ENCODE measurements around the gene TMEM82. TPM values are rescaled to one million over a fixed set of nuclear protein-coding genes. Genes with fewer than 3 reads are reported as not detected.

Gene TMEM82
- total RNA-seq, 1 donor from 2014 or later = not detected

DNA sequence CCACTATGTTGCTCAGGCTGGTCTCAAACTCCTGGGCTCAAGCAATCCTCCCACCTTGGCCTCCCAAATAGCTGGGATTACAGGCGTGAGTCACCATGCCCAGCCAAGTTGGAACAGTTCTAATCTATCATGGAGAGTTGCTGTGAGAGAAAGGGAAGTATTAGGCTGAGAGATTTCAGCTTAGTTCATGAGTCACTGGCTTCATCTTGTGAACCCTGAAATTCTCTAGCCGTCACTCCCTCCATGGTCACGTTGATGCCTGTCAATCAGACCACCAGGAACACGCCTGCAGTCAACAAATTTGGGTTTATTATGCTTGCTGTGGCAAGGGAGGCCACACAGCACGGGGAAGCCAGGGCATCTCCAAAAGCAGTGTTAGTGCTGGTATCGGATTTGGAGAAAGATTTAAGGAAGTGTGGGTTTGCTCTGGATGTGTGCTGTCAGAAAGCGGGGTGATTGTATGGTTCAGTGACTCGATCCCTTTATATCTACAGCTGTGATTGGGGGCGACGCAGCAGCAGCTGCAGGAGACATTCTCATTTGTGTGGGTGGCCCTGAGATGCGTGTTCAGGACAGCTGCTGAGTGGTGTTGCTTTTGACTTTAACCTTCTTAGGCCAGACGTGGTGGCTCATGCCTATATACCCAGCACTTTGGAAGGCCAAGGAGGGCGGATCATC, 46.5 kb downstream of the TMEM82 start:
- no peak overlapping the region for H3K4me3 Mint-ChIP-seq (ENCODE audit: unreplicated experiment)
- DNase-seq (ENCODE audit: low spot score) = no peak

GRCh38 chr1:15796086-15796462, 53.8 kb downstream of the TMEM82 start:
- peak overlapping the region; percentile 98 for H3K27ac Mint-ChIP-seq (ENCODE audit: unreplicated experiment)
- H3K4me1 Mint-ChIP-seq (ENCODE audit: low read depth) = peaks cover 79% of the 10 kb centered on the region
- no peak for DNase-seq (ENCODE audit: low spot score)
- no peaks in the 10 kb centered on the region for H3K9me3 Mint-ChIP-seq (ENCODE audit: low read depth)
- H3K4me3 Mint-ChIP-seq (ENCODE audit: unreplicated experiment) = no peak overlapping the region
- TF ChIP-seq, protein P1, sequence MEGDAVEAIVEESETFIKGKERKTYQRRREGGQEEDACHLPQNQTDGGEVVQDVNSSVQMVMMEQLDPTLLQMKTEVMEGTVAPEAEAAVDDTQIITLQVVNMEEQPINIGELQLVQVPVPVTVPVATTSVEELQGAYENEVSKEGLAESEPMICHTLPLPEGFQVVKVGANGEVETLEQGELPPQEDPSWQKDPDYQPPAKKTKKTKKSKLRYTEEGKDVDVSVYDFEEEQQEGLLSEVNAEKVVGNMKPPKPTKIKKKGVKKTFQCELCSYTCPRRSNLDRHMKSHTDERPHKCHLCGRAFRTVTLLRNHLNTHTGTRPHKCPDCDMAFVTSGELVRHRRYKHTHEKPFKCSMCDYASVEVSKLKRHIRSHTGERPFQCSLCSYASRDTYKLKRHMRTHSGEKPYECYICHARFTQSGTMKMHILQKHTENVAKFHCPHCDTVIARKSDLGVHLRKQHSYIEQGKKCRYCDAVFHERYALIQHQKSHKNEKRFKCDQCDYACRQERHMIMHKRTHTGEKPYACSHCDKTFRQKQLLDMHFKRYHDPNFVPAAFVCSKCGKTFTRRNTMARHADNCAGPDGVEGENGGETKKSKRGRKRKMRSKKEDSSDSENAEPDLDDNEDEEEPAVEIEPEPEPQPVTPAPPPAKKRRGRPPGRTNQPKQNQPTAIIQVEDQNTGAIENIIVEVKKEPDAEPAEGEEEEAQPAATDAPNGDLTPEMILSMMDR (IDR thresholded peaks at IDR 0.05) = no peak
- H3K27me3 Mint-ChIP-seq (ENCODE audit: low read depth) = no peaks in the 10 kb centered on the region
- no peaks in the 10 kb centered on the region for H3K36me3 Mint-ChIP-seq (ENCODE audit: low read depth)

More for the DNA sequence above, 46.5 kb downstream of the TMEM82 start:
- no peaks in the 10 kb centered on the region for H3K9me3 Mint-ChIP-seq (ENCODE audit: low read depth)
- H3K27me3 Mint-ChIP-seq (ENCODE audit: low read depth) = no peaks in the 10 kb centered on the region
- H3K36me3 Mint-ChIP-seq (ENCODE audit: low read depth) = peaks cover 15% of the 10 kb centered on the region
- TF ChIP-seq, protein P1 (IDR thresholded peaks at IDR 0.05) = no peak
- H3K4me1 Mint-ChIP-seq (ENCODE audit: low read depth) = peaks cover 52% of the 10 kb centered on the region
- peak overlapping the region; percentile 95 for H3K27ac Mint-ChIP-seq (ENCODE audit: unreplicated experiment)

Other genes with a start within 250 kb of the TMEM82 start
- 7.6 to 11.6 TPM (median 9.7 TPM) in 3 replicates for gene CASP9, start 218.3 kb upstream of the TMEM82 start, total RNA-seq
- 19.9 to 22.8 TPM (median 20.4 TPM) in 3 replicates for gene DNAJC16, start 215.7 kb upstream of the TMEM82 start, total RNA-seq
- gene AGMAT, start 157.4 kb upstream of the TMEM82 start, total RNA-seq = 0.68 to 1.1 TPM (median 0.82 TPM) in 3 replicates
- 17.5 to 23.2 TPM (median 20.0 TPM) in 3 replicates for gene DDI2, start 125.0 kb upstream of the TMEM82 start, total RNA-seq
- gene PLEKHM2, start 58.2 kb upstream of the TMEM82 start, total RNA-seq = 63.6 to 68.3 TPM (median 66.0 TPM) in 3 replicates
- 0.90 to 1.9 TPM (median 1.3 TPM) in 3 replicates for gene SLC25A34, start 6.2 kb upstream of the TMEM82 start, total RNA-seq
- 191 to 492 TPM (median 490 TPM) in 3 replicates for gene FBLIM1, start 16.3 kb downstream of the TMEM82 start, total RNA-seq
- 1.3 to 1.5 TPM (median 1.3 TPM) in 3 replicates for gene UQCRHL, start 65.2 kb downstream of the TMEM82 start, total RNA-seq
- 38.4 to 49.7 TPM (median 39.4 TPM) in 3 replicates for gene SPEN, start 105.2 kb downstream of the TMEM82 start, total RNA-seq
- 23.9 to 30.8 TPM (median 27.2 TPM) in 3 replicates for gene ZBTB17, start 233.6 kb downstream of the TMEM82 start, total RNA-seq